ENCODE data around the gene MYCBP.

DNA sequence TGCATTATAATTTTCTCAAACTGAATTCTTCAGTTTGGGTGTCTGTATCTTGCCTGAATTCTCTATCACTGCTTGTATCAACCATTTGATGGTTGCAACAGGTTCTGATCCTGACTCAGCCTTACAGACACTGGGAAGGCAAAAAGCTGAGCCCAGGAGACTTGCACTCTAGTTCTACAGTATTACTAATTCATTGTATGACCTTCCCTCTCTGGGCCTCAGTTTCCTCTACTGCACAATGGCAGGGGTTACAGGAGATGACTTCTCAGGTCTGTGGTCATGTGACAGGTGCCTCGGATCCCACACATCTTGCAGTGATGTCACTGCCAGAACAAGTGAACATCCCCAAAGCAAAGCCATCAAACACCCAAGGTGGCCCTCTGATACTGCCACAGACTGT, 52.3 kb downstream of the MYCBP start:
- TF ChIP-seq, protein P1, sequence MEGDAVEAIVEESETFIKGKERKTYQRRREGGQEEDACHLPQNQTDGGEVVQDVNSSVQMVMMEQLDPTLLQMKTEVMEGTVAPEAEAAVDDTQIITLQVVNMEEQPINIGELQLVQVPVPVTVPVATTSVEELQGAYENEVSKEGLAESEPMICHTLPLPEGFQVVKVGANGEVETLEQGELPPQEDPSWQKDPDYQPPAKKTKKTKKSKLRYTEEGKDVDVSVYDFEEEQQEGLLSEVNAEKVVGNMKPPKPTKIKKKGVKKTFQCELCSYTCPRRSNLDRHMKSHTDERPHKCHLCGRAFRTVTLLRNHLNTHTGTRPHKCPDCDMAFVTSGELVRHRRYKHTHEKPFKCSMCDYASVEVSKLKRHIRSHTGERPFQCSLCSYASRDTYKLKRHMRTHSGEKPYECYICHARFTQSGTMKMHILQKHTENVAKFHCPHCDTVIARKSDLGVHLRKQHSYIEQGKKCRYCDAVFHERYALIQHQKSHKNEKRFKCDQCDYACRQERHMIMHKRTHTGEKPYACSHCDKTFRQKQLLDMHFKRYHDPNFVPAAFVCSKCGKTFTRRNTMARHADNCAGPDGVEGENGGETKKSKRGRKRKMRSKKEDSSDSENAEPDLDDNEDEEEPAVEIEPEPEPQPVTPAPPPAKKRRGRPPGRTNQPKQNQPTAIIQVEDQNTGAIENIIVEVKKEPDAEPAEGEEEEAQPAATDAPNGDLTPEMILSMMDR (IDR thresholded peaks at IDR 0.05): no peak
- no peak for TF ChIP-seq POLR2A (IDR thresholded peaks at IDR 0.05)

Data from Peyer's patch (tissue), 4 donors.